Ectodermal cell (in vitro differentiated cells): ENCODE data around the gene MTRF1L.

Experiments used
- H3K27ac ChIP-seq: 2 replicates; pipeline ENCODE4 v1.7.0; 2013; ENCODE audit warnings: mild to moderate bottlenecking, low read depth, low read length; ENCODE audit not compliant: insufficient read depth, poor library complexity, severe bottlenecking
- H3K27me3 ChIP-seq: 2 replicates; pipeline ENCODE4 v1.7.0; 2013; ENCODE audit warnings: mild to moderate bottlenecking, low read length; ENCODE audit not compliant: insufficient read depth, control insufficient read depth, poor library complexity, severe bottlenecking
- H3K36me3 ChIP-seq: one replicate; pipeline ENCODE4 v1.7.0; 2013; ENCODE audit warnings: low read length; ENCODE audit not compliant: control insufficient read depth, insufficient read depth
- H3K4me1 ChIP-seq: one replicate; pipeline ENCODE4 v1.7.0; 2013; ENCODE audit warnings: low read length; ENCODE audit not compliant: control insufficient read depth, insufficient read depth
- H3K4me3 ChIP-seq: 2 replicates; pipeline ENCODE4 v1.7.0; 2013; ENCODE audit warnings: low read depth, low read length, control low read depth; ENCODE audit not compliant: insufficient read depth
- H3K9me3 ChIP-seq: 2 replicates; pipeline ENCODE4 v1.7.0; 2013; ENCODE audit warnings: mild to moderate bottlenecking, low read length, moderate library complexity; ENCODE audit not compliant: control insufficient read depth
- WGBS, 2 experiments: methylation state at CpG; one replicate each; pipeline ENCODE4 v1.1.7; 2013; ENCODE audit warnings: missing lambda C conversion rate in 2 of 2; 5-methylcytosine and 5-hydroxymethylcytosine counted together

MTRF1L gene

DNA sequence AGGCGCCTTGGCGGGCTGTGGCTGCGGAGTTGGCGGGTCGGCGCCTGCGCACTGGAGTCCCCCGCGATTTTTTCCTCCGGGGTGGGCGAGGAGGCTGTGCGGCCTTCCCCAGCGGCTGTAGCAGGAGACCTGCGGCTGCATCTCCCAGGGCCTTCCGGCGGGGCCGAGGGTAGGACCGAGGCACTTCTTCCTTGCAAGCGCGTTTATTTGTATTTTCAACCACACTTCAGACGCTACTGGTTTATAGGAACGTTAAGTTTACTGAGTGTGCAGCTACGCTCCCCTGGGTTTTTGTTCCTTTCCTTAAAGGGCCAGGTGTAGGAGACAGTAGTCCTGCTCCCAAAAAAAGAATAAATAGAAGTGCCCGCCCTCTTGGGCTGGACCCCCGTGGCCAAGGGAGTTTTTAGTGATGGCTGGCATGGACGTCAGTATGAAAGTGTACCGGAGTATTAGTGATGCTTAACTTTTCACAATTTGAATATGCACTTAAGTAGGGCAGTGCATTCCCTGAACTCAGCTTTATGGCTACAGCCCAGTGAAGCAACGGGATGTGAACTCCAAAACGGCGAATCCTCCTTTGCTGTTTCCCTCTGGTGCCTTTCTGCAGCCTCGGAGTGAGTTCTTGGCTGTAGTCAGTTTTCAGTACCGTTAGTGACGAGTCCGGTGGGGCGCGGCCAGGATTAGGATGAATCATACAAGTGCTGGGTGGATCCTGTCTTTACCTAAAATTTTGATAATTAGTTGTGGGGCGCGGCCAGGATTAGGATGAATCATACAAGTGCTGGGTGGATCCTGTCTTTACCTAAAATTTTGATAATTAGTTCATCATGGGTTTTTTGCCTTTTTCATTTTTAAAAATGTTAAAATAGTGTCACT, 18.6 kb downstream of the MTRF1L start:
- Histone ChIP-seq H3K27ac (peak overlapping the region; percentile 88), H3K9me3 (no peaks in the 10 kb centered on the region), H3K4me1 (peaks cover 20% of the 10 kb centered on the region), H3K4me3 (peak overlapping the region; percentile 88), H3K27me3 (no peaks in the 10 kb centered on the region), H3K36me3 (no peaks in the 10 kb centered on the region)
- 0% methylated on average over 38 of the region's 38 CpGs for WGBS, 2 experiments

DNA sequence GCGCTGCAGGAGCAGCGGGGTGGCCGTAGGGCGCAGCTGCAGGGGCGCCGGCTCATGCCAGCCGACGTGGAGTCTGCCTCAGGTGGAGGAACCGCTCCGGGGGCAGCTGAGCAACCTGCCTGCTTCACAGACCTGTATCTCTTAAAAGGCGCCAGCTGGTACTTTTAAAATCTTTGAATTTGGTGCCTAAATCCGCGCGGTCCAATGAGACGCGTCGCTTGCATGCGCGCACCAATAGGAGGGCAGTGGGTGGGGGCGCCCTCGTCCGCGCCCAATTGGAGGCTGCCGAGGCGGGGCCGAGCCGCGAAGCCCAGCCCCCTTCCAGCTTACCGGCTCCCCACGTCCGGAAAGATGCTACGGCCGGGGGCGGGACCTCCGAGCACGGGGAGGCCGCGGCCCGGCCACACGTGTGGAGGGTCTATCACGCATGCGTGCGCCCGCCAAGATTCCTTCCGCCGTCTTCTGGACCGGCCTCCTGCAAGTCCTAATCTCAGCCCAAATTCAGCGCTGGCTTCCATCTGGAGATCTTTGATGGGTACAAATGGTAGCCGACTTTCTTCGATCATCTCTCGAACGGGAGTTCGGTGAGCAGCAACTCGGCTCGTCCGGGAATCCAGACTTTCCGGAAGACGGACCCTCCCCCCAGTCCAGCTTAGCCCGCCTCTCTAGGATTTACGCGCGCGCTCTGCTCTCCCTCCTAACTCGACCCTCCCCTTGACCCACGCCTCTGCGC, 19.4 kb downstream of the MTRF1L start, which contains the start of gene FBXO5:
FBXO5 (minus strand) TSS at position 138 of the 733 bp plus-strand sequence; CDS start at position 56, 82 bp downstream.
- no peaks in the 10 kb centered on the region for H3K36me3 ChIP-seq
- H3K4me3 ChIP-seq: peak within 1 kb of the TSS; percentile 88
- H3K9me3 ChIP-seq: no peaks in the 10 kb centered on the region
- peaks cover 23% of the 10 kb centered on the region for H3K4me1 ChIP-seq
- H3K27ac ChIP-seq: peak within 1 kb of the TSS; percentile 88
- no peaks in the 10 kb centered on the region for H3K27me3 ChIP-seq
- 0% methylated on average over 66 of the region's 66 CpGs for WGBS, 2 experiments

DNA sequence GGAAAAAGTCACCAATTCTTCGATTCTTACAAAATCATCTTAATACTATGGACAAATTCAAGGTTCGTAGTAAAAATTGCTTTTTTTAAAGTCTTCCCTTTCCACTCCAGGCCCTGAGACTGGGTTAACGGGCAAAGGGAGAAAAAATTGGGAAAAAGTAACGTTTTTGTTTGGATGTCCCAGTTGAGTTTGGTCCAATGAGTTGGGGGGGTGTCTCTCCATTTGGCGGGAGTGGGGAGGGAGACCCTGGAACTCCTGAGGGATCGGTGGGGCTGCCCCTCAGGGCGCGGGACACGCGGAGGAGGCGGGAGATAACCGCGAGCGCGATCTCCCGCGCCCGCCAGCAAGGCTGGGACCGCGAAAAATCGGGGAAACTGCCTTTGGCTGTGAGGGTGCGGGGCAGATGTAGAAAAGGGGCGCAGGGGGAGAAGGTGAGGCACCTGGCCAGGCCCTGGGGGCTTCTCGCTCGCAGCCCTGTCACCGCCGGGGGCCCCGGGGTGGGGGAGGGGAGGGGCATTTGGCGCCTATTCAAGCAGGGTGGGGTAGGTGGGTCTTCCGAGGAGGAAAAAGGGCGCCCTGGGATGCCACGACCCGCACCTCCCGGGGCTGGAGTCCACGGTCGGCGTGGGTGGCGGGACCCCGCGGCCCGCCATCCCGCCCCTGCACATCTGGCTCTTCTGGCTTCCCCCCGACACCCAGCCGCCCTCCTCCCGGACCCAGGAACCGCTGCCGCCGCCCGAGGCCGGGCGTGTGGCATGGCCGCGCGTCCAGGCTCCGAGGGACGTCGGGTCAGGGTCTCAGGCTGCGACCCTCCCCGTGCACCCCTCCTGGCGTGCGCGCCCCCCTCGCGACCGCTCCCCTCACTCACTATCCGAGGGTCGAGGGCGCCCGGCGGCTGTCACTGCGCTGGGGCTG, 20.3 kb downstream of the MTRF1L start:
- no peaks in the 10 kb centered on the region for H3K36me3 ChIP-seq
- WGBS, 2 experiments: 0 to 1% methylated on average over 70 to 71 of the region's 71 CpGs
- peak overlapping the region; percentile 88 for H3K4me3 ChIP-seq
- no peaks in the 10 kb centered on the region for H3K27me3 ChIP-seq
- H3K27ac ChIP-seq: no peak overlapping the region
- peaks cover 32% of the 10 kb centered on the region for H3K4me1 ChIP-seq
- no peaks in the 10 kb centered on the region for H3K9me3 ChIP-seq

DNA sequence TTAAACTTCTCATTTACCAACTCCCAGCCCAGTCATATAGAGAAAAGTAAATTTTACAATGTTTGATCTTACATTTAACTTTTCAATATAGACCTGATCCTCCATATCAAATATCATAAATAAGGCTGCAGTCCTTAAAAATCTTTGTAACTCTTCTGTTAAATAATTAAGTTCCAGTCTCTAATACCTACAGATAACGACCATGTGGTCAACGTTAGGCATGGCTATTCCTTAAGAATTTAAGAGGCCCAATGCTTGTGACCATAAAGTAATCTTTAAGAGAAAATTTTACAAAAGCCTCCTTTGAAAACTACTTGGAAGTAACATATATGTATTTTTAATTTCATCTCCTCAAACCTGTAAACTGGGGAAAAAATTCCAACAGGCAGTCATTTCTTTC, 21.3 kb downstream of the MTRF1L start:
- no peaks in the 10 kb centered on the region for H3K9me3 ChIP-seq
- H3K27ac ChIP-seq: no peak overlapping the region
- H3K36me3 ChIP-seq: no peaks in the 10 kb centered on the region
- WGBS, 2 experiments: 0% methylated on average over 2 of the region's 2 CpGs
- H3K27me3 ChIP-seq: no peaks in the 10 kb centered on the region
- peak overlapping the region; percentile 88 for H3K4me3 ChIP-seq
- H3K4me1 ChIP-seq: peaks cover 42% of the 10 kb centered on the region

DNA sequence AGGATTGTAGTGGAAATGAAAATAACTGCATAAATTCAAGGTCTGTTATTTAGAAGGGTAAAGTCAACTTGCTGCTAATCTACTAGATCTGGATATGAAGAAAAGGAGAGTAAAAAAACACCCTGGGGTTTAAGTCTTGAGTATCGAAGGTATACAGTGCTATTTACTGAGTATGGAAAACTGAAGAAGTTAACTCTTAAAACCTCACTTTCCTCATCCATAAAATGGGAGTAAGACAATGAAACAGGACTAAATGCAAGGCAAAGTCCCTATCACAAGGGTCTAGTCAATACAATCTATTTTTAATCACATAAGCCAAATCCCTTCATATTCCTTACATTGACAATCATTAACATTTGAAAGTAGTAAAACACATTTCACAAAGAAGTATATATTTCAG, 21.9 kb downstream of the MTRF1L start:
- H3K4me1 ChIP-seq: peaks cover 42% of the 10 kb centered on the region
- H3K27ac ChIP-seq: no peak overlapping the region
- H3K27me3 ChIP-seq: no peaks in the 10 kb centered on the region
- WGBS, 2 experiments: 88 to 100% methylated on average over 1 of the region's 1 CpG
- no peaks in the 10 kb centered on the region for H3K36me3 ChIP-seq
- H3K9me3 ChIP-seq: no peaks in the 10 kb centered on the region
- H3K4me3 ChIP-seq: peak overlapping the region; percentile 88

DNA sequence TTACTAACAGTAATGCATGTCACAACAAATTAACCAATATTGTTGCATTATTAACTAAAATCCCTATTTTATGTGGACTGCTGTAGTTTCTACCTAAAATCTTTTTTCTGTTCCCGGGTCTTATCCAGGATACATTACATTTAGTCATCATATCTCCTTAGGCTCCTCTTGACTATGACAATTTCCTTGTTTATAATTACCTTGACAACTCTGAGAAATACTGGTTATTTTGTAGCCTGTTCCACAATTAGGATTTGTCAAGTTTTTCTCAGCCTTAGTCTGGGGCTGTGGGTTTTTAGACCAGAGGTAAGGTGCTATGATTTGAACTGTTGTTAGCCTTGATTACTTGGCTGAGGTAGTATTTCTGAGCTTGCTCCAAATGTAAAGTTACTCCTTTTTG, 23.4 kb downstream of the MTRF1L start:
- H3K4me1 ChIP-seq: peaks cover 32% of the 10 kb centered on the region
- no peak overlapping the region for H3K27ac ChIP-seq
- no peak overlapping the region for H3K4me3 ChIP-seq
- no peaks in the 10 kb centered on the region for H3K9me3 ChIP-seq
- no peaks in the 10 kb centered on the region for H3K27me3 ChIP-seq
- 90 to 93% methylated on average over 1 of the region's 1 CpG for WGBS, 2 experiments
- H3K36me3 ChIP-seq: peaks cover 7% of the 10 kb centered on the region

DNA sequence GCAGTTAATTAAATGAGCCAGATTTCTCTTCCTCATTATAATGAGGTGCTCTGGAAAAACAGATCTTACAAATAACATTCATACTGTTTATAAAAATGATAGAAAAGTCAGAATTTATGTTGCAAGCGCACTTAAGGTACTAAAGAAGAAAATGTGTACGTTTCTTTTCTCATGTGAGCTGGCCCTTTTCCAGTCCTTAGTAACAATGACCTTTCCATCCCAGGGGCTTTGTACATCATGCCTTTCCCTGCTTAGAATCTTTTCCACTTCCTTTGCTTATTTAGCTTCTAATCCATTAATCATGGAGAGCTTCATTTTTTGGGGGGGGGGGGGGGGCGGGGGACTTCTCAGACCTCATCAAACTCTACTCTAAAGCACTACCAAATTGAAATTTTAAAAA, 24.5 kb downstream of the MTRF1L start:
- no peaks in the 10 kb centered on the region for H3K9me3 ChIP-seq
- peaks cover 32% of the 10 kb centered on the region for H3K4me1 ChIP-seq
- no peaks in the 10 kb centered on the region for H3K27me3 ChIP-seq
- H3K4me3 ChIP-seq: no peak overlapping the region
- H3K27ac ChIP-seq: no peak overlapping the region
- WGBS, 2 experiments: 88 to 96% methylated on average over 2 of the region's 3 CpGs
- H3K36me3 ChIP-seq: peaks cover 12% of the 10 kb centered on the region

DNA sequence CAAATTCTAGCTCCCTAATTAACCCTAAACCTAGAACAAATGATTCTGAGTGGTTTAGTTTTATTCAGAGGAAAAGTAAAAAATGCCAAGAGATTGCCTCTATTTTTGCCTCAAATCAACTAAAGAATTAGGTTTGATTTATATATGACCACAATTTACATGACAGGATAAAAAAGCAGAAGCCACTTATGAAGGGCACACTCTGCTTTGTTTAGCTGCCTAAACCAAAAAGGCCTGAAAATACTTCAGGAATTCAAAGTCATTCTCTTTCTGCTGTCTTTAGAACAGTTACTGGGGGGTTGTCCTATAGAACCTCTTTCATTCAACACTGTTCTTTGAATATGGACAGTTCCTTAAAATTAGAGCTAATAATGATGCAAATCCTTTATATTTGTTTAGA, 25.0 kb downstream of the MTRF1L start:
- Histone ChIP-seq H3K4me3 (no peak overlapping the region), H3K4me1 (peaks cover 32% of the 10 kb centered on the region), H3K27me3 (no peaks in the 10 kb centered on the region), H3K9me3 (no peaks in the 10 kb centered on the region), H3K36me3 (peaks cover 15% of the 10 kb centered on the region), H3K27ac (no peak overlapping the region)

DNA sequence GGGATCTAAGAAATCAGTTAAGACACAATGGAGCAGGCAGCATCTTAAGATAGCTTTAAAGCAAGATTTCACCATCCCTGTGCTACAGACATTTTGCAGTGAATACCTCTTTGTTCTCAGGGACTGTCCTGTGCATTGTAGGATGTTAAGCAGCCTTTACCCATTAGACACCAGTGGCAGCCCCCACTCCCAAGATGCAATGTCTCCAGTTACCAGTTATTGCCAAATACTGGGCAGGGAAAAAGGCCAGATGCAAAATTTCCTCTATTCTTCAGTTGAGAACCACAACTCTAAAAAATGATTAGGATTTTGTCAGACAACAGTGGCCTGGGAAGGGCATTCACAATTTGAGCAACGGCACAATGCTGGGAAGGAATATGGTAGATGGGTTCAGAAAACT, 25.8 kb downstream of the MTRF1L start:
- H3K9me3 ChIP-seq: no peaks in the 10 kb centered on the region
- peaks cover 32% of the 10 kb centered on the region for H3K4me1 ChIP-seq
- H3K4me3 ChIP-seq: no peak overlapping the region
- WGBS, 2 experiments: 88 to 90% methylated on average over 1 of the region's 1 CpG
- no peaks in the 10 kb centered on the region for H3K27me3 ChIP-seq
- peaks cover 23% of the 10 kb centered on the region for H3K36me3 ChIP-seq
- H3K27ac ChIP-seq: no peak overlapping the region
